GM23248 (cell line): ENCODE data around the gene NUCB2.

Experiments used
- EZH2 ChIP-seq: fragments of 200-600 bp; sonication (generic); IDR thresholded peaks from 2 replicates; pipeline ENCODE4 v1.6.1; 2018; ENCODE audit warnings: antibody characterized with exemption, mild to moderate bottlenecking; ENCODE audit not compliant: insufficient read depth, poor library complexity, severe bottlenecking
- EZH2phosphoT487 ChIP-seq: fragments of 200-600 bp; sonication (generic); IDR thresholded peaks from 2 replicates; pipeline ENCODE4 v1.6.1; 2018; ENCODE audit warnings: antibody characterized with exemption, moderate library complexity, mild to moderate bottlenecking, low read depth; ENCODE audit not compliant: insufficient read depth

GRCh38 chr11:17294033-17294432 lies 17.5 kb downstream of the NUCB2 start:
- TF ChIP-seq EZH2 (no peak), EZH2phosphoT487 (no peak)
